ENCODE measurements around the gene CCDC187. TPM values are rescaled to one million over a fixed set of nuclear protein-coding genes. Genes with fewer than 3 reads are reported as not detected.

CCDC187 gene
- total and polyA plus RNA-seq, 2 of the 8 experiments (the other 6 are each of a cell fraction or from before 2014, with no cell fraction given): 0.02 TPM; not detected in 1

- TF ChIP-seq PHF8 (conservative IDR thresholded peaks at IDR 0.05; ENCODE audit: low read depth, low read length) (no peak), HDAC6 (IDR thresholded peaks at IDR 0.05; ENCODE audit: low read depth, low read length) (no peak)
Observed at GRCh38 chr9:136253246-136254130, 50.4 kb downstream of the CCDC187 start (continued).
